ENCODE data around the gene QPCTL.

QPCTL gene

GRCh38 chr19:45692187-45693105, at the start of gene QPCTL:
Gene QPCTL (plus strand): TSS chr19:45692666. CDS start chr19:45692704, 38 bp downstream.
- peak; percentile 92 for DNase-seq (ENCODE audit: low read depth)

- peak; percentile 87 for DNase-seq (ENCODE audit: low read depth)
Observed at GRCh38 chr19:45643024-45643926, 49.2 kb upstream of the QPCTL start.

GRCh38 chr19:45643927-45644771, 48.3 kb upstream of the QPCTL start:
- DNase-seq (ENCODE audit: low read depth): no peak

- no peak for DNase-seq (ENCODE audit: low read depth)
Observed at GRCh38 chr19:45645068-45645630, 47.3 kb upstream of the QPCTL start.

GRCh38 chr19:45645631-45646344, 46.7 kb upstream of the QPCTL start:
- peak; percentile 53 for DNase-seq (ENCODE audit: low read depth)

- no peak for DNase-seq (ENCODE audit: low read depth)
Observed at GRCh38 chr19:45646345-45646698, 46.1 kb upstream of the QPCTL start.

GRCh38 chr19:45650722-45651121, 41.7 kb upstream of the QPCTL start:
- DNase-seq (ENCODE audit: low read depth): no peak

- no peak for DNase-seq (ENCODE audit: low read depth)
Observed at GRCh38 chr19:45653634-45654033, 38.8 kb upstream of the QPCTL start.

- DNase-seq (ENCODE audit: low read depth): no peak
Observed at GRCh38 chr19:45655073-45655472, 37.4 kb upstream of the QPCTL start.

GRCh38 chr19:45657520-45658167, 34.8 kb upstream of the QPCTL start:
- no peak for DNase-seq (ENCODE audit: low read depth)

- no peak for DNase-seq (ENCODE audit: low read depth)
Observed at GRCh38 chr19:45659096-45659729, 33.3 kb upstream of the QPCTL start.

GRCh38 chr19:45660636-45661035, 31.8 kb upstream of the QPCTL start:
- DNase-seq (ENCODE audit: low read depth): no peak

- no peak for DNase-seq (ENCODE audit: low read depth)
Observed at GRCh38 chr19:45663800-45664199, 28.7 kb upstream of the QPCTL start.

- no peak for DNase-seq (ENCODE audit: low read depth)
Observed at GRCh38 chr19:45664575-45664974, 27.9 kb upstream of the QPCTL start.

- no peak for DNase-seq (ENCODE audit: low read depth)
Observed at GRCh38 chr19:45667620-45668341, 24.7 kb upstream of the QPCTL start, which contains the start of gene GIPR. Gene GIPR (plus strand): TSS chr19:45668221. CDS start chr19:45669521, 1,300 bp downstream.

- DNase-seq (ENCODE audit: low read depth): no peak
Observed at GRCh38 chr19:45668342-45668871, 24.1 kb upstream of the QPCTL start.

- DNase-seq (ENCODE audit: low read depth): peak; percentile 25
Observed at GRCh38 chr19:45670670-45671453, 21.6 kb upstream of the QPCTL start.

GRCh38 chr19:45674946-45675345, 17.5 kb upstream of the QPCTL start:
- DNase-seq (ENCODE audit: low read depth): no peak
